Right lobe of liver (tissue), 6 donors: ENCODE data around the gene TBC1D20. TPM values are rescaled to one million over a fixed set of nuclear protein-coding genes. Genes with fewer than 3 reads are reported as not detected.
A peak's percentile ranks its signal among the peaks of the same experiment; 100 is the strongest.

Experiments
- ATAC-seq, 4 donors: fragments of 200-7000 bp; cut with Tn5 transposase; one replicate each; pipeline ENCODE4 v1.9.1; 2020; ENCODE audit warnings: mild to moderate bottlenecking in 4 of 4, moderate library complexity in 4 of 4
- DNase-seq, 3 donors: peaks; one replicate each; pipeline ENCODE4 v3.0.0-alpha.2; 2020
- H3K27ac ChIP-seq, 3 donors: fragments of 200-600 bp; one replicate each; pipeline ENCODE4 v1.8.0; 2022
- H3K27me3 ChIP-seq, 2 donors: fragments of 200-600 bp; one replicate each; pipeline ENCODE4 v1.8.0; 2022
- H3K36me3 ChIP-seq, 4 donors: fragments of 200-600 bp; sonication (generic) in 1 of 4; one replicate each; pipeline versions ENCODE4 v1.5.1 to v1.8.0; 2017 to 2022; ENCODE audit warnings: control low read depth in 1 of 4
- H3K4me1 ChIP-seq, 4 donors: fragments of 200-600 bp; sonication (generic) in 1 of 4; one replicate each; pipeline versions ENCODE4 v1.5.1 to v1.8.0; 2017 to 2022; ENCODE audit warnings: control low read depth in 1 of 4
- H3K4me3 ChIP-seq, 3 donors: fragments of 200-600 bp; one replicate each; pipeline ENCODE4 v1.8.0; 2022
- H3K9me3 ChIP-seq, 4 donors: fragments of 200-600 bp; sonication (generic) in 1 of 4; one replicate each; pipeline versions ENCODE4 v1.5.1 to v1.8.0; 2017 to 2022; ENCODE audit warnings: control low read depth in 1 of 4
- CTCF ChIP-seq, 4 donors: fragments of 200-600 bp in 3 of 4; fragments of 450-650 bp in 1 of 4; IDR thresholded peaks; one replicate each; pipeline versions ENCODE4 v1.5.1 to v1.8.0; 2016 to 2022; ENCODE audit warnings: antibody characterized with exemption in 4 of 4, mild to moderate bottlenecking in 2 of 4
- POLR2A ChIP-seq: fragments of 450-650 bp; IDR thresholded peaks from one replicate; pipeline ENCODE4 v1.6.1; 2017; ENCODE audit warnings: antibody characterized with exemption, mild to moderate bottlenecking
- WGBS: methylation state at CpG from one replicate; pipeline ENCODE4 v1.1.6; 2018; ENCODE audit warnings: low coverage, low lambda C conversion rate; ENCODE audit not compliant: insufficient coverage; ENCODE audit errors: missing lambda C conversion rate; 5-methylcytosine and 5-hydroxymethylcytosine counted together
- intact Hi-C, 2 donors: fragments of 100-400 bp; cut with DNase I; formaldehyde crosslinking; loops; one replicate each; pipeline versions ENCODE4 v1.11.2 to v1.14.1; 2022
- total RNA-seq, 6 experiments: library from RNA; depleted of rRNA in 2 of 6; stranded (reverse); fragments of >200 nt in 2 of 6; fragmentation: NEBNext Ultra II Directional in 3 of 6; extraction: Animal tissue kit (Norgen Biotek cat#: 25700) in 3 of 6; gene quantifications; one replicate each; pipeline versions ENCODE4 v1.1.0 to v1.2.4, GENCODE V29; 2016 to 2023
- donor health status: DM: no; HTN: yes; CAD: no.
- donor health status: DM: no; HTN: no; CAD: no.
- donor health status: DM: no; HTN: no; CAD: no.
- donor health status: DM: no; HTN: yes; CAD: no.
- donor health status: DM: no; HTN: yes; CAD: no.

TBC1D20 gene
- total RNA-seq, 6 experiments from 2014 or later, result 10.8 to 21.4 (median 13.9) TPM

- Histone ChIP-seq H3K4me1 (peaks cover 0 to 29% (median 8%) of the 10 kb centered on the region in 4 donors), H3K9me3 (no peaks in the 10 kb centered on the region), H3K36me3 (no peaks in the 10 kb centered on the region), H3K27ac (no peak overlapping the region), H3K4me3 (no peak overlapping the region), H3K27me3 (no peaks in the 10 kb centered on the region)
- ATAC-seq (no peak), DNase-seq (no peak)
- intact Hi-C loops, result no loop called here
- no peak for TF ChIP-seq POLR2A
- TF ChIP-seq CTCF (IDR thresholded peaks at IDR 0.05), result no peak
- WGBS, result 100% methylated on average over 1 of the region's 3 CpGs
Observed at GRCh38 chr20:403582-403957, 58.8 kb downstream of the TBC1D20 start.

GRCh38 chr20:402898-403581 is 59.3 kb downstream of the TBC1D20 start:
- TF ChIP-seq CTCF (IDR thresholded peaks at IDR 0.05) (no peak), POLR2A (no peak)
- intact Hi-C loops, result no loop called here
- 96% methylated on average over 3 of the region's 6 CpGs for WGBS
- ATAC-seq (no peak), DNase-seq (no peak)
- peaks cover 0 to 29% (median 8%) of the 10 kb centered on the region in 4 donors for H3K4me1 ChIP-seq
- H3K4me3 ChIP-seq, result no peak overlapping the region
- H3K27ac ChIP-seq, result peak overlapping the region; percentile 74 to 76 (median 75)
- H3K27me3 ChIP-seq, result no peaks in the 10 kb centered on the region
- H3K9me3 ChIP-seq, result no peaks in the 10 kb centered on the region
- no peaks in the 10 kb centered on the region for H3K36me3 ChIP-seq

- no CpG with 5 or more reads among the region's 2 CpGs for WGBS
- intact Hi-C loops, result no loop called here
- Histone ChIP-seq H3K27me3 (no peaks in the 10 kb centered on the region), H3K27ac (peak overlapping the region; percentile 74 to 76 (median 75)), H3K4me1 (peaks cover 0 to 35% (median 10%) of the 10 kb centered on the region in 4 donors), H3K9me3 (no peaks in the 10 kb centered on the region), H3K36me3 (no peaks in the 10 kb centered on the region), H3K4me3 (no peak overlapping the region)
- ATAC-seq, result no peak
- DNase-seq, result no peak
- TF ChIP-seq CTCF (IDR thresholded peaks at IDR 0.05) (no peak), POLR2A (no peak)
Observed at GRCh38 chr20:402496-402885, 59.8 kb downstream of the TBC1D20 start.

GRCh38 chr20:401682-402495 is 60.4 kb downstream of the TBC1D20 start:
- intact Hi-C loops, result no loop called here

More at GRCh38 chr20:401682-402495, 60.4 kb downstream of the TBC1D20 start:
- Histone ChIP-seq H3K27me3 (no peaks in the 10 kb centered on the region), H3K4me1 (peaks cover 0 to 35% (median 13%) of the 10 kb centered on the region in 4 donors), H3K27ac (peak overlapping the region; percentile 74 to 88 (median 76)), H3K9me3 (no peaks in the 10 kb centered on the region), H3K36me3 (no peaks in the 10 kb centered on the region), H3K4me3 (peak overlapping the region in 1 of 3 donors; percentile 13)
- WGBS, result 34% methylated on average over 9 of the region's 9 CpGs
- ATAC-seq (peak; percentile 77 to 85 (median 82)), DNase-seq (peak in 1 of 3 donors; percentile 69)
- TF ChIP-seq POLR2A (peak; percentile 78), CTCF (IDR thresholded peaks at IDR 0.05) (no peak)
